GM19025 (cell line): ENCODE data around the gene RNF141.

Experiments used
- ATAC-seq: cut with Tn5 transposase; IDR thresholded peaks from one replicate; pipeline ENCODE4 v1.9.1; 2021; ENCODE audit warnings: mild to moderate bottlenecking, low read depth, moderate library complexity; ENCODE audit not compliant: unreplicated experiment

Gene RNF141

DNA sequence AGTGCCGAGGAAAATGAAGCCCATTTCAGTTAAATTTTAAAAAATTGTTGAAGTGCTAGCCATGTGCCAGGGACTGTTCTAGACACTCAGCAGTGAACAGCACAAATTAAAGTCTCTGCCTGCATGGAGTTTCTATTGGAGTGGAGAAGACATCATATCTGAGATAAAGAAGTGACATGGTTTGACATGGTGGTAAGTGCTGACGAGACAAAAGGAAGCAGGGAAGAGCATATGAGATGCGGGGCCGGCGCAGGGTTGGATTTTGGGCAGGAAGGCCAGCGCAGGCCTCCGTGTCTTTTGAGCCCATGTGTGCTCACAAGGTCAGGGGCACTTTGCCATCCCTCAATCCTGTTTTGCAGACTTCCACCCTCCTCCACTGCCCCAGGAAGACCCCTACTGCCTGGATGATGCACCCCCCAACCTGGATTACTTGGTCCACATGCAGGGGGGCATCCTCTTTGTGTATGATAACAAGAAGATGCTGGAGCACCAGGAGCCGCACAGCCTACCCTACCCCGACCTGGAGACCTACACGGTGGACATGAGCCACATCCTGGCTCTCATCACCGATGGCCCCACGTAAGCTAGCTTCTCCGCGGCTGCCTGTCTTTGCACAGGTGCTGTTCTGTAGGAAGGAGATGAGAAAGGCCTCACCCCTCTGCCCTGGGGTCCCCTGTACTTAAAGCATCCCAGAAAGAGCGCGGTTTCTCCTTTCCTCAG, 56.4 kb downstream of the RNF141 start:
- no peak for ATAC-seq

DNA sequence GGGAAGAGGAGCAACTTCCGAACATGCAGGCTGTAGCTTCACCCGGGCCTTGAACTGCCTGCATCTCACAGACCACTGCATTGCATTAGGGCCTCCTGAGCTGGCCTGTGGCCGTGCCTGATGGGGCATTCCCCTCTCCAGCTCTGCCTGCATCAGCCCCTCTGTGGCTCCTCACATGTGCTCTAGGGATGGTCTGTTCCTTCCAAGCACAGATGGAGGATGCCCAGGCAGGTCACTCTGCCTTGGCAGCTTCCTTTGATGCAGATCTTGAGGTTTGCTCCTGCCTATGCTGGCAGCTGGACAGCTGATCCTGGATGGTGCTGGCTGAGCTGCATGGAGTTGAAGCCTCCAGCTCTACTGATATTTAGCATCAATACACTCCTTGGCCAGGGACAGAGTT, 57.4 kb downstream of the RNF141 start:
- no peak for ATAC-seq

DNA sequence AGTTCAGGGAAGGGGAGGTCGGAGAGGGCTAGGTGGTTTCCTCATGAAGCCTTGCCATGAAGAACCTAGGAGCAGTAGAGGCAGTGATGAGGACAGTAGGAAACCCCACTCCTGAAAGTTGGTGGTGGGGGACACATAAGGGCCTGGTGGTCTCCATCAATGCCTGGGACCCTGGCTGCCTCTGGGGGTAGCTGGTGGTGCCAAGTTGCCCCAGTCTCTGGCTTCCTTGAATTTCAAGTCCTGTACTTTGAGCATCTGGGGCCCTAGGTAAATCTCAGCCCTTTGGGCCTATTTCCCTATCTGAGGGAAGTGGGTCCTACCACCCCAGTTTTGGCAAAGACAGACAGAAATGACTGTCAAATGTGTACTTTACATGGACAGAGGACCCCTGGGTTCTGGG, 57.8 kb downstream of the RNF141 start:
- ATAC-seq = no peak

DNA sequence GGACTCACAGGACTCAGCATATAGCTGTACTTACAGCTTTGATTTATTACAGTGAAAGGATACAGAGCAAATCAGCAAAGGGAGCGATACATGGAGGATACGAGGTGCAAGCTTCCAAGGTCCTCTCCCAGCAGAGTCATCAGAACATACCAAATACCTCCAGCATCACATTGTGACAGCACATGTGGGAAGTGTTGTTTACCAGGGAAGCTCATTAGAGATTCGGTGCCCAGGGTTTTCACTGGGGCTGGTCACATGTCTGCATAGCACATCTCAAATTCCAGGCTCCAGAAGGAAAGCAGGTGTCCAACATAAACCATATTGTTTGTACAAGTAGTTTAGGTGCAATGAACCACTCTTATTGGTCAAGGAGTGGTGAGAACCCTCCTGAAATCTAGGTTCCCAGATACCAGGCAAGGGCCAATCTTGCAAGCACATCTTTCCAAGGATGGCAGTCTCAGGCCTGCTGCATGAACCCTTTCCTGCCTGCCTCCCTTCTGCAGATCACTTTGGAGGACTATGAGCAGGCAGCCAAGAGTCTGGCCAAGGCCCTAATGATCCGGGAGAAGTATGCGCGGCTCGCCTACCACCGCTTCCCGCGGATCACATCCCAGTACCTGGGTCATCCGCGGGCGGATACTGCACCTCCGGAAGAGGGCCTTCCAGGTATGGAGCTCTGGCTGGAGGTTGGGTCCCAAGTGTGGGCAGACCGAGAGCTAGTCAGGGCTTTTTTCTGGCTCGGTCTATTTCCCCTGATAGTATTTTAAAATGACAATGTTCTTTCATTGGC, 59.2 kb downstream of the RNF141 start:
- ATAC-seq = no peak

DNA sequence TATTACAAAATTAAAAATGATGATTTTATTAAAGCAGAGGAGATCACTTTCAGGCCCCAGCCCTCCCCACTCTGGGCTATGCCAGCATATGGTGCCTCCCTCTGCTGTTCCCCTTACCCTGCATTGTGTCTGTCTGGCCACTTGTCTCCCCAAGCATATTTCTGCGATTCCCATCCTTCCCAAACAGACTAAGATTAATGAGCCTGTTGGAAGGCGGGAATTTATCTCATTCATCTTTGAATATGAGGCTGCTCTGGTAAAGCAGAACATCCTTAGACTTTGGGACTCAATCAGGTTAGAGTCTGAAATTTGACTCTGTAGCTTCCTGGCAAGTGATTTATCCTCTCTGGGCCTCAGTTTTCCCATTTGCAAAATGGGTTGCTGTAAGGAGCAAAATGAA, 60.2 kb downstream of the RNF141 start:
- no peak for ATAC-seq

DNA sequence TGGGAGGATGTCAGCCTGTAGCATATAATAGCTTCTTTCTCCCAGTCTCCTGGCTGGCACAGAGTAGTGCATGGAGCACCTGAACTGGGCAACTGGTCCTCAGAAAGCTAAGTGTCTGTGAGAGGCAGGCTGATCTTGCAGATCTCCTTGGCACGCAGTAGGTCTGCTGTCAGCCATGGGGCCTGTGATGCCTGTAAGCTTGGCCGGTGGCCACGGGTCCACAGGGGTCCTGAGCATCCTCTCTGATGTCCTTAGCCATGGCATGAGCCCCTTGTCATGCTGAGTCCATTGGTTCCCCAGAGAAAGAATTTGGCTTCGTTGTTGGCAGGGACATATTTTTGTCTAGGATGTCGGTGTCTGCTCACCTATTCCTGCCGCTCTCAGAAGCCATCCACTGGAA, 61.0 kb downstream of the RNF141 start:
- no peak for ATAC-seq

DNA sequence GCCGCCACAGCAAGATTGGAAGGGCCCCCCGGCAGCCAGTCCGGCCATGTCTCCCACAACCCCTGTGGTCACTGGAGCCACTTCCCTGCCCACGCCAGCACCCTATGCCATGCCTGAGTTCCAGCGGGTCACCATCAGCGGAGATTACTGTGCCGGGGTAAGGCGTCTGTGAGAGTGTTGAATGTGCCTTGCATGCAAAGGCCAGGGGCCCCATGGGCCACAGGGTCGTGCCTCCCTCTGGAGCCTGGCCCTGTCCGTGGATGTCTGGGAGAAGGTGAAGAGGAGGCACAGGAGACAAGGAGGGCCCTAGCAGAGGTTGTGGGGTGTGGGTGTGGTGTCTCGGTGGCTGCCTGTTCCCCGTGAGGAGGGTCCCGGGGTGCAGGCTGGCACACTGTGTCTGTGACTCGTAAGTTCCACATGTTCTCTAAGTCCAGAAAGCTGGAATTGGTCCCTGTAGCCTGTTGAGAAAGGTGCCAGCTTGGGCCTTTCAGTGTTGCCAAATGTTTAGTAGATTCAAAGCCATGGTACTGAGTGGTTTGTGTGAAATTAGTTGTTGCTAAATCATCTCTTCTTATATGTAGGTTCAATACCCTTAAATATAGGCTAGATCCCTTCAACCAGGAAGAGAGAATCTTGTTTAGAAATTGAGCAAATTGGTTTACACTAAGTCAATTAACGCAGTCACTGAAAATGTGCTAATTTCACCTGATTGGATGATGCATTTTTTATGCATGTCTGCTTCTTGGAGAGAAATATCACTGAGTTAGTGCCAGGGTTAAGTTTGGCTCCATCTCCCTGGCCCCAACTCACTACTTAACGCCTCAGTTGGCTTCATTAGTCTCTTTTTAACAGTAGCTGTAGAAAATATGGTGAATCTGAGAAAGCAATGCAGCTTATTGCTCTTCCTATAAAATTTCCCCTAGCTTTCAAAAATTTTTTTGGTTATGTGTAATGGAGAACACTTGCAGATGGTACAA, 62.1 kb downstream of the RNF141 start:
- no peak for ATAC-seq

DNA sequence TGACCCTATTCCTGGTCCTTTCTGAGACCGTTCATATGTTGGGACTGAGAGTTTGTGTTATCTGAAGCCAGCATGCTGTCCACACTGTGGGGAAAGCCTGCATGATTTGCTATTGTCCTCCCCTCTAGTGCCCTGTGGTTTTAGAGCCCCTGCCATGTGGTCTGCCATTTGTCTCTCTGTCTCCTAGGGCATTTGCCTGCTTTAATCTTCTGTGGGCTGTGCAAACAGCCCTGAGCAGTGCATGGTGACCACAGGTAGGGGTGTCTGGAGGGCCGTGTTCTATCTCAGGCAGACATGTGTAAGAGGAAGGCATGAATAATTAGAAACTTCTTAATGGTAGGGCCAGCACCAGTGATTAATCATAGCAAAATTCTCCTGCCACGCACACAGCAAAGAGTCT, 62.9 kb downstream of the RNF141 start:
- no peak for ATAC-seq

DNA sequence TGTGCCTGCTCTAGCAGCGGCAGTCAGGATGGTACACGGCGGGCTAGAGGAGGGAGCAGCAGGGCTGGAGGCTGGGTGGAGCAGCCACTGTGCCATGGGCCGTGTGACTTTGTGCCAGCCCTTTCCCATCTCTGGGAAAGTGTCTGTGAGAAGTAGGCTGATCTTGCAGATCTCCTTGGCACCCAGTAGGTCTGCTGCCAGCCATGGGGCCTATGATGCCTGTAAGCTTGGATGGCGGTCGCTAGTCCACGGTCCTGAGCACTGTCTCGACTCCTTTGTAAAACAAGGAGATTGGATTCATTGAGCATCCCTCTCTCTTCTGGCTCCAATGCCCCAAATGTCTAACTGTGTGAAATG, 63.3 kb downstream of the RNF141 start:
- no peak for ATAC-seq

DNA sequence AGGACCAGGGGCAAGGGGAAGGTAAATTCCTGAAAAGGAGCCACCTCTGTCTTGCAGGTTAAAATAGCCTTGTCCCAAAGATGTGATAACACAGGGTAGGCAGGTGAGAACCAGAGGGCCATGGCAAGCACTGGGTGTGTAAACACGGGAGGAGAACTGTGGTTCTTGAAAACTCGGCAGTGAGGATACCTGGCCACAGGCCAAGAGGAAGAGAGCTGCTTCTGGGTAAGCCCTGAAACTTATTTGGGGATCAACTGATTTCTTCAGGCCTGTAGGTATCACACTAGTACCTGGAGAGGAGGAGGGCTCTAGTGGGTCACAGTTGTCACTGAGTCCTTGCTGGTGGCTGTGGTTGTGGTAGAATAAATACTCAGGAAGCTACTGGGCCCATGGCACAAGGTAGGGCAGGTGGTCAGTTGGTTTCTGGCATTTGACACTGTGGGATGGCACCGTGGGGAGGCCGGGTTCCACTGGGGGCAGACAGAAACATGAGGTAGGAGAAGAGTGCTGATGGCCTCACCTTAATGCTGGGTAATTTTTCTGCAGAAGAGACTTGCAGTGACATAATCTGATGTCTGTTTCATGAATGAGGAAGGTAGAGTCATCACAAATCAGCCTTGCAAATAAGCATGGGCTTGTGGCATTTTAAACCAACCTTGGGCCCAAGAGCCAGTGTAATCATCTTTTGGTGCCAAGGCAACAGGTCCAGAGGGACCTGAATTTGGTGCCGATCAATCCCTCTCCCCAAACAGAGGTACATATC, 63.9 kb downstream of the RNF141 start:
- no peak for ATAC-seq

DNA sequence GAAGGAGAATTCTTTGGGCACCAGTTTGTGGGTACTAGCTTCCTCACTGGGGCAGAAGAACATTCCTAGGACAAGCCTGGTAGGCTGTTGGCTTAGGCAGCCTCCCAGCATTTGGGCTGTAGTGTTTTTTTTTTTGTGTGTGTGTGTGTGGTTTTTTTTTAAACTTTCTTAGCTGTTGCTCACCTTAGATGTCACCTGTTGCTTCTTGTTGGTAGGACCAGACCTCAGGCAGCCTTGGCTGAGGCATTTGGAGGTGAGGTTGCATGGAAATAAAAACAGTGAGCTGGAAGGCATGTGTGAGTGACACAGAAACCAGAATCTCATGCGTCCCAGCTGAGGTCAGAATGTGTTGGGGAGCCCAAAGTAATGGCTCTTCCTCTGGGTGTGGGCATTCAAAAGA, 64.6 kb downstream of the RNF141 start:
- no peak for ATAC-seq

DNA sequence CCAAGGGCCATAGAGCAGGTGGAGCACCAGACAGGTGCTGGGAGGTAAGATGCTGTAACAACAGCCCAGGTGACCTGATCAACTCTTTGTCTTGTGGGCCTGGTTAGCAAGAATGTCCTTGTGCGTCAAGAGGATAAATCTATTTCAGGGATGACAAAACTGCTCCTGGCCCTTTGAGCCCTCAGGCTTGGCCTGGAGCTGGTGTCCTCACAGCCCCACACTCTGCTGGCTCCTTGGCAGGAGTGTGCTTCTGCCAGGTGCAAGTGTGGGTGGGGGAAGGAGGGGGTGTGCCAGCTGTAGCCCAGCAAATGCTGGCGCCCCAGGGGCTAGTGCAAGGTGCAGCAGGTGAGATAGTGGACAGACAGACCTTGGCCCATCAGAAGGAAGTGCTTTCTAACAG, 66.4 kb downstream of the RNF141 start:
- ATAC-seq = no peak

DNA sequence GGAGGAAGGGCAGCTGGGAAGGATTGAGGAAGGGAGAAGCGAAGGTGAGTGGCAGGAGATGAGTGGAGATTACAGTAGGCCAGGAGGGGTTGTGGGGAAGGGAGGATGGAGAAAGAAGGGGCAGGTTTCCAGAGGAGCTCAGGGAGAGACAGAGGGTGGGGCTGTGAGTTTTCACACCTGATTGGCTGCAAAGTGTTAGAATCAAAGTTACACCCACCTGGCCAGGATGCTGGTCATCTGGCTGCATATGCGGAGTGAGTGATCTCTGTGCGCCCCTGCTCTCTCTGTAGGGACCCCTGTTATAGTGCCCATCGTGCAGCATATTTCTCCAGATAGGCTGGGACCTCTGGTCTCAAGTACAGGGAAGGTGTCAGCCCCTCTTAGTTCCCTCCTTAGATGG, 67.6 kb downstream of the RNF141 start:
- no peak for ATAC-seq

DNA sequence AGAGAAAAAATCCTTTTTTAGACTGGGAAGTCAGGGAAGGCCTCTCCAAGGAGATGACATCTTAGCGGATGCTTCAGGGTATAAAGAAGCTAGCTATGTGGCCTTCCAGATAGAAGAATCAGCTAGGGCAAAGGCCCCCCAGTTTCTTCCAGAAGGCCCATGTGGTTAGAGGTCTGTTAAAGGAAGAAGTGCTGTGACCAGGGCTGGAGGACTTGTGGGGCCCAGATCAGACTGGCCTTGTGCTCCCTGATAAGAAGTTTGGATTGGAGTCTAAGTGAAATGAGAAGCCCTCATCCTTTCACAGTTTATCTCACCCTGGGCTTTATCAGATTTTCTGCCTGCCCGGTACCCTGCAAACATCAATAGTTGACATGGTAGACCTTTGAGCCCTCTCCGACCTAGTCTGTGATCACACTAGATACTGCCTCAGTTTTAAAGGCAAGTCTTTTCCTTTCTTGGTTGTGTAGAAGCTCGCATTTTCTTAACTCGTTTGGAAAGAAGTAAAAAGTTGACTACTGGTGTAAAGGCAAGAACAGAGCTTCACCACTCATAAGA, 78.2 kb downstream of the RNF141 start:
- ATAC-seq = no peak
